Sigmoid colon (tissue), 4 donors: ENCODE data around the gene PLPPR1.

Experiments
- CTCF ChIP-seq, 4 experiments: fragments of 450-650 bp in 3 of 4; fragments of 200-600 bp in 1 of 4; IDR thresholded peaks; one replicate each; pipeline ENCODE4 v1.5.1; 2016 to 2019; ENCODE audit warnings: antibody characterized with exemption in 4 of 4, mild to moderate bottlenecking in 3 of 4, moderate library complexity in 2 of 4
- EP300 ChIP-seq, 4 donors: sonication (generic); formaldehyde crosslinking; IDR thresholded peaks; one replicate each; pipeline ENCODE4 v1.6.1; 2017; ENCODE audit warnings: antibody characterized with exemption in 4 of 4
- POLR2A ChIP-seq, 2 donors: fragments of 450-650 bp; IDR thresholded peaks; one replicate each; pipeline ENCODE4 v1.6.1; 2016; ENCODE audit warnings: antibody characterized with exemption in 2 of 2, mild to moderate bottlenecking in 2 of 2, moderate library complexity in 2 of 2

- no peak for TF ChIP-seq CTCF (IDR thresholded peaks at IDR 0.05)
- TF ChIP-seq POLR2A (IDR thresholded peaks at IDR 0.05) = no peak
- no peak for TF ChIP-seq EP300 (IDR thresholded peaks at IDR 0.05)
Measured at GRCh38 chr9:101350285-101350684, 321.8 kb downstream of the PLPPR1 start.
